Measurements from ENCODE around the gene LDLRAD4. TPM values are rescaled to one million over a fixed set of nuclear protein-coding genes. Genes with fewer than 3 reads are reported as not detected.
"Not testable (repeated sequence)": the region's sequence is repeated elsewhere in the genome, so short reads cannot be mapped to it uniquely, and the experiment has no call there.

The LDLRAD4 gene
- total RNA-seq, 1 donor from 2014 or later = 18.3 TPM

- Histone ChIP-seq H3K36me3 (ENCODE audit: control insufficient read depth in 3 of 3, insufficient read depth in 3 of 3, low read length in 3 of 3) (no peaks in the 10 kb centered on the region), H3K4me1 (ENCODE audit: control insufficient read depth in 3 of 3, insufficient read depth in 3 of 3, low read length in 3 of 3) (peaks cover 0 to 10% (median 4%) of the 10 kb centered on the region in 3 donors), H3K9me3 (ENCODE audit: control insufficient read depth in 3 of 3, low read length in 3 of 3) (no peaks in the 10 kb centered on the region), H3K9ac (ENCODE audit: low read depth in 1 of 3, low read length in 3 of 3) (no peak overlapping the region), H3K27me3 (ENCODE audit: control insufficient read depth in 3 of 3, insufficient read depth in 3 of 3, low read length in 3 of 3) (no peaks in the 10 kb centered on the region), H3K4me3 (ENCODE audit: low read length in 3 of 3) (peak overlapping the region in 1 of 3 donors; percentile 56), H3K27ac (ENCODE audit: low read depth, low read length) (no peak overlapping the region)
Measured at GRCh38 chr18:13688191-13689136, 469.9 kb downstream of the LDLRAD4 start.

GRCh38 chr18:13690060-13690459 is 471.5 kb downstream of the LDLRAD4 start:
- H3K4me3 ChIP-seq (ENCODE audit: low read length in 3 of 3); H3K9me3 ChIP-seq (ENCODE audit: control insufficient read depth in 3 of 3, low read length in 3 of 3); H3K36me3 ChIP-seq (ENCODE audit: control insufficient read depth in 3 of 3, insufficient read depth in 3 of 3, low read length in 3 of 3); H3K4me1 ChIP-seq (ENCODE audit: control insufficient read depth in 3 of 3, insufficient read depth in 3 of 3, low read length in 3 of 3); H3K9ac ChIP-seq (ENCODE audit: low read depth in 1 of 3, low read length in 3 of 3); H3K27ac ChIP-seq (ENCODE audit: low read depth, low read length); H3K27me3 ChIP-seq (ENCODE audit: control insufficient read depth in 3 of 3, insufficient read depth in 3 of 3, low read length in 3 of 3): not testable (repeated sequence)

GRCh38 chr18:13695337-13695736 is 476.8 kb downstream of the LDLRAD4 start:
- H3K36me3 ChIP-seq (ENCODE audit: control insufficient read depth in 3 of 3, insufficient read depth in 3 of 3, low read length in 3 of 3); H3K27ac ChIP-seq (ENCODE audit: low read depth, low read length); H3K4me3 ChIP-seq (ENCODE audit: low read length in 3 of 3); H3K9ac ChIP-seq (ENCODE audit: low read depth in 1 of 3, low read length in 3 of 3); H3K9me3 ChIP-seq (ENCODE audit: control insufficient read depth in 3 of 3, low read length in 3 of 3); H3K4me1 ChIP-seq (ENCODE audit: control insufficient read depth in 3 of 3, insufficient read depth in 3 of 3, low read length in 3 of 3); H3K27me3 ChIP-seq (ENCODE audit: control insufficient read depth in 3 of 3, insufficient read depth in 3 of 3, low read length in 3 of 3): not testable (repeated sequence)

- no peak overlapping the region for H3K27ac ChIP-seq (ENCODE audit: low read depth, low read length)
- H3K4me3 ChIP-seq (ENCODE audit: low read length in 3 of 3) = no peak overlapping the region
- no peaks in the 10 kb centered on the region for H3K36me3 ChIP-seq (ENCODE audit: control insufficient read depth in 3 of 3, insufficient read depth in 3 of 3, low read length in 3 of 3)
- H3K9me3 ChIP-seq (ENCODE audit: control insufficient read depth in 3 of 3, low read length in 3 of 3) = peaks cover 0 to 5% (median 0%) of the 10 kb centered on the region in 3 donors
- no peak overlapping the region for H3K9ac ChIP-seq (ENCODE audit: low read depth in 1 of 3, low read length in 3 of 3)
- H3K27me3 ChIP-seq (ENCODE audit: control insufficient read depth in 3 of 3, insufficient read depth in 3 of 3, low read length in 3 of 3) = no peaks in the 10 kb centered on the region
- no peaks in the 10 kb centered on the region for H3K4me1 ChIP-seq (ENCODE audit: control insufficient read depth in 3 of 3, insufficient read depth in 3 of 3, low read length in 3 of 3)
Measured at GRCh38 chr18:13696961-13697360, 478.4 kb downstream of the LDLRAD4 start.

- Histone ChIP-seq H3K4me1 (ENCODE audit: control insufficient read depth in 3 of 3, insufficient read depth in 3 of 3, low read length in 3 of 3) (no peaks in the 10 kb centered on the region), H3K9me3 (ENCODE audit: control insufficient read depth in 3 of 3, low read length in 3 of 3) (peaks cover 0 to 5% (median 1%) of the 10 kb centered on the region in 3 donors), H3K36me3 (ENCODE audit: control insufficient read depth in 3 of 3, insufficient read depth in 3 of 3, low read length in 3 of 3) (no peaks in the 10 kb centered on the region), H3K27me3 (ENCODE audit: control insufficient read depth in 3 of 3, insufficient read depth in 3 of 3, low read length in 3 of 3) (no peaks in the 10 kb centered on the region), H3K27ac (ENCODE audit: low read depth, low read length) (no peak overlapping the region), H3K9ac (ENCODE audit: low read depth in 1 of 3, low read length in 3 of 3) (no peak overlapping the region), H3K4me3 (ENCODE audit: low read length in 3 of 3) (no peak overlapping the region)
Measured at GRCh38 chr18:13700153-13700552, 481.6 kb downstream of the LDLRAD4 start.

Small RNA genes lying within 50 kb of the gene (small RNA-seq; reads per million reads assigned to genes)
- not detected for gene MIR4526
- gene MIR5190 = not detected

Other genes starting within 250 kb of the LDLRAD4 start
- gene CEP192, start 227.4 kb upstream of the LDLRAD4 start, total RNA-seq = 56.9 TPM

All from skeletal muscle tissue (tissue), 5 donors.